NCI-H345 (cell line): Measurements from ENCODE around the gene RNH1.
"Not testable (repeated sequence)": the region's sequence is repeated elsewhere in the genome, so short reads cannot be mapped to it uniquely, and the experiment has no call there.

Source experiments
- DNase-seq: peaks from one replicate; lab custom pipeline; 2025; lab: John Stamatoyannopoulos, UW

RNH1 gene

GRCh38 chr11:520428-521176, 13.6 kb upstream of the RNH1 start:
- DNase-seq = no peak

DNA sequence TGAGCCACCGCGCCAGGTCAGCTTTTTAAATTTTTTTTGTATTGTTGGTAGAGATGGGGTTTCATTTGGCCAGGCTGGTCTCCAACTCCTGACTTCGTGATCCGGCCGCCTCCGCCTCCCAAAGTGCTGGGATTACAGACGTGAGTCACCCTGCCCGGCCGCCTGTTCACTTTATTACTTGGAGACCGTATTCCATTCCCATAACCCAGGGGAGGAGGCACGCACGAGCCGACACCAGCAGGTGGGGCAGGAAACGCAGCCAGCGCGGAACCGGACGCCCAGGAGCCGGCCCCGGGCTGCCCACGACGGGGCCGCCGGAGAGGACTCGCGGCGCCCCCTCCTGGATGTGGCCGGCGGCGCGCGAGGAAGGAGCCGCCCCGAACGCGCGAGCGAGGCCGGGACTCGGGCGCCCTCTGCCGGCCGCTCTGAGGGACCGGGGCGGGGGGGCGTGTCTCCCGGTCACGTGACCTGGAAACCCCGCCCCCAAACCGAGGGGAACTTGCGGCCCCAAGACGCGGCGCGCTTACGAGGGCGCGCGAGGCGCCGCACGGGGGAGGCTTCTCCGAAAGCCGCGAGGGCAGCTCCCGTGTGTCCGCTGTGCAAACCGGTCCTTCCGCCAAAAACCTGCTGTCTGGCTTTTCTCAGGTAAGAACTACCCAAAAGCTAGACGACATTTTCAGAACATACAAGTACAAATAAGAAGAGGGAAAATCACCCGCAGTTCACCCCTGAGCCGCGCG, 11.6 kb upstream of the RNH1 start:
- DNase-seq = no peak

GRCh38 chr11:516918-517685, 10.1 kb upstream of the RNH1 start:
- not testable (repeated sequence) for DNase-seq

- no peak for DNase-seq
Measured at GRCh38 chr11:516400-516799, 9.4 kb upstream of the RNH1 start.

GRCh38 chr11:515131-515530, 8.1 kb upstream of the RNH1 start:
- DNase-seq = no peak

- no peak for DNase-seq
Measured at GRCh38 chr11:514606-515005, 7.6 kb upstream of the RNH1 start.

DNA sequence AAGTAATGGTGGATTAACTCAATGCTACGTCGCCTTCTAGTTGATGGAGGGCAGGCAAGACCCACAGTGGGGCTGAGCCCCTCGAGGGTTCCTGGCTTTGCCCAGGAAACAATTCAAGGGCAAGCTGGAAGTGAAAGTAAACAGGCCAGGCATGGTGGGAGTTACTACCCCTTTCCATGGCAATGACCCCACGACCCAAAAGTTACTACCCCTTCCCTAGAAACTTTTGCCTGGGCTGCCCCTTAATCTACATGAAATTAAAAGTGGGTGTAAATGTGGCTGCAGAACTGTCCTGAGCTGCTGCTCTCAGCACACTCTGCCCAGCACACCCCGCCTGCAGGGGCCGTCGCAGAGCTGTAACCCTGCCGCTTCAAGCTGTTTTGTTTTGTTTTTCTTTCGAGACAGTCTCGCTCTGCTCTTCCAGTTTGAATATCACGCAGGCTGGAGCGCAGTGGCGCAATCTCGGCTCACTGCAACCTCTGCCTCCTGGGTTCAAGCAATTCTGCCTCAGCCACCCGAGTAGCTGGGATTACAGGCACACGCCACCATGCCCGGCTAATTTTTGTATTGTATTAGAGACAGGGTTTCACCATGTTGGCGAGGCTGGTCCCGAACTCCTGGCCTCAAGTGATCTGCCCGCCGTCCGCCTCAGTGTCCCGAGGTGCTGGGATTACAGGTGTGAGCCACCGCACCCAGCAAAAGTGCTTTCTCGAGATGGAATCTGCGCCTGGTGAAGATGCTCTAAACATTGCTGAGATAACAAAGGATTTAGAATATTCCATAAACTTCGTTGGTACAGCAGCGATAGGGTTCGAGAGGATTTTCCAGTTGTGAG, 5.9 kb upstream of the RNH1 start:
- no peak for DNase-seq

GRCh38 chr11:508956-509355, 1.9 kb upstream of the RNH1 start:
- DNase-seq = no peak

DNA sequence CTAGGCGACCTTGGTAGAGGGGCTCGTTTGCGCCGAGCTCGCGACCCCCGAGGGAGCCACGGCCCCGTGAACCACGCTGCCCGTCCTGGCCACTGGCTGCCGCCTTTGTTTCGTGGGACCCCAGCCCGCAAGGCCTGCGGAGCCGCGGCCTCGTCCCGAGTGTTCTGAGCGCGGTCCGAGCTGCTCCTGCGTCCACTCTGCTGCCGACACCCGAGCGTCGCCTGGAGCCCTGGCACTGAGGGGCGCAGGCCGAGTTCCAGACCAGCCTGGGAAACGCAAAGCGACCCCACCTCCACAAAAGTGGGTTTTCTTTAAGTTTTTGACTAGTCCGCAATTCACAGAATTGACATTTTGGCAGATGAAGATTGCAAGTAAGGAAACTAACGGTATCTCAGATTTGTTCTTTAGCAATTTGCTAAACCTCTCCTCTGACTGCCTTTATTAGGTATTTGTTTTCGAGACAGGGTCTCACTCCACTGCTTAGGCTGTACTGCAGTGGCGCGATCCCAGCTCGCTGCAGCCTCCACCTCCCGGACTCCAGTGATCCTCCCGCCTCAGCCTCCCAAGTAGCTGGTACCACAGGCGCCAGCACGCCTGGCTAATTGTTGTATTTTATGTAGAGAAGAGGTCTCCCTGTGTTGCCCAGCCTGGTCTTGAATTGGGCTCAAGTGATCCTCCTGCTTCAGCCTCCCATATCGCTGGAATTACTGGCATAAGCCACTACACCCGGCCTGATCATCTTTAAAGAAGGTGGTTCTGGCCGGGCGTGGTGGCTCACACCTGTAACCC, 879 bp upstream of the RNH1 start:
- peak; percentile 29 for DNase-seq

GRCh38 chr11:506238-506994, 626 bp downstream of the RNH1 start:
- DNase-seq = peak; percentile 98

GRCh38 chr11:504994-505344, 2.1 kb downstream of the RNH1 start:
- no peak for DNase-seq

GRCh38 chr11:504053-504993, 2.7 kb downstream of the RNH1 start:
- DNase-seq = no peak

- no peak for DNase-seq
Measured at GRCh38 chr11:503179-503981, 3.7 kb downstream of the RNH1 start.

DNA sequence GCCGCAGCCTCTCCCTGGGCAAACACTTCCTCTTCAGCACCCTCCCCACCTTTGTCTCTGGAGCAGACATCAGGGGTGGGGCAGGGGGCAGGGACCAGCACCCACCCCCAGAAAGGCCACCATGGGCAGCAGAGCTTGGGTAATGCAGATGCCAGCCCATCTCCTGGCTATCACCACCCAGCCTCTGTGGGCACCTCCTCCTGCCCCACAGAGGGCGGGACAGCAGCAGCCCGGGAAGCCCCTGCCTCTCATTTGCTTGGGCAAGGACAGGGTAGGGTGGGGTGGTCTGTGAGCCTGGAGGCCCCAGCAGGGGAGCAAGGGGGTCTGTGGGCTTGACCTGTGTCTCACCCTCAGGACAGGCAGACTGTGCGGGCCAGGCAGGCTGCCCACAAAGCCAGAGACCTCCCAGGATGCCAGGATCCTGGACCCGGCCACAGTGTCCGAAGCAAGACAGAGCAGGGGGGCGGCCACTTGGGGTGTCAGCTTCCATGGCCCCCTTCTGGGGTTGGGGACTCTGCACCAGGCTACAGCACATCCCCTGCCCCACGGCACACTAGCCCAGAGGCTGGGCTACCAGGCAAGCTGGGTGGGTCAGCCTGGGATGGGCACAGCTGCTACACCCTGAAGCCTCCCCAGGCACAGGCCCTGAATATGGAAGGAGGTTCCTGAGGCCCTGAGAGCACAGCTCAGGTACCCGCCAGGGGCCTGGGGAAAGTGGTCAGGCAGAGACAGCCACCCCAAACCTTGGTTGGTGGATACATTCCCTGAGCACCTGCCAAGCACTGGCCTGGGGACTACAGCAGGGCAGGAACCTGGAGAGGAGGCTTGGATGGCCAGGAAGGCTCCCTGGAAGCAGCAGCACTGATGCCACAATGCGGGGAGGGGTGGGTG, 4.5 kb downstream of the RNH1 start:
- DNase-seq = no peak

GRCh38 chr11:501683-502287, 5.3 kb downstream of the RNH1 start:
- DNase-seq = no peak

DNA sequence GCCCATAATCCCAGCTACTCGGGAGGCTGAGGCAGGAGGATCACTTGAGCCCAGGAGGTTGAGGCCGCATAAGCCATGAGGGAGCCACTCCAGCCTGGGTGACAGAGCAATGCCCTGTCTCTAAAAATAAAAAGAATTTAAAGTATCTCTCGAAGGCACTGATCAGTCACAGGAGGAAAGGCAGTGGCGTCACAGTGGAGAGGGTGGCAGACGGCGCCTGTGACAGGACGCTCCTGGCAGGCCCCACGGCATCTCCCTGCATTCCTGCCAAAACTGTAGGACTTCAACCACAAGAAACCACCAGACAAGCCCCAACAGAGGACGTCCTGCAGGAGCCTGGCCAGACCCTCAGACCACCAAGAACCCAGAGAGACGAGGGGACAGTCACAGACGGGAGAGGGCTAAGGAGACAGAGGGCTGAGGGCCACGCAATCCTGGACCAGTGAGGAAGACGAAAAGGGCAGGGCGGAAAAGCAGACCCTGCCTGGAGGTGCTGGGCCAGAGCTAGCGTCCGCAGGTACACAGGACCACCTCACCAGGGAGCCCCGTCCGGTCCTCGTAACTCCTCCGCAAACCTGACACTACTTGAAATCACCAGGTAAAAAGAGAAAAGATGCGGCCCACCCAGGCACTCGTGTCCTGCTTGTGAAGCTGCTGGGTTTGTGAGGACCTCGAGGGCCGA, 5.9 kb downstream of the RNH1 start:
- DNase-seq = no peak
